Cerebellar cortex (tissue), 1 donor: ENCODE data around the gene LRIG2.
"Not testable (repeated sequence)": the region's sequence is repeated elsewhere in the genome, so short reads cannot be mapped to it uniquely, and the experiment has no call there.

Experiments used
- DNase-seq: peaks from one replicate; pipeline ENCODE4 v3.0.0-alpha.2; 2015; ENCODE audit warnings: low spot score

The LRIG2 gene

GRCh38 chr1:113072757-113073478 lies at the start of gene LRIG2:
TSS of gene LRIG2 (plus strand) at chr1:113073198. CDS start at chr1:113073407, 209 bp downstream.
- DNase-seq, result peak; percentile 99

GRCh38 chr1:113023316-113023715 lies 49.7 kb upstream of the LRIG2 start:
- DNase-seq, result not testable (repeated sequence)

- DNase-seq, result no peak
These were observed 46.0 kb upstream of the LRIG2 start for GRCh38 chr1:113027007-113027406.

GRCh38 chr1:113027449-113027848 lies 45.5 kb upstream of the LRIG2 start:
- DNase-seq, result no peak

GRCh38 chr1:113029822-113030221 lies 43.2 kb upstream of the LRIG2 start:
- DNase-seq, result no peak

- no peak for DNase-seq
These were observed 41.6 kb upstream of the LRIG2 start for GRCh38 chr1:113031171-113031933.

- no peak for DNase-seq
These were observed 37.9 kb upstream of the LRIG2 start for GRCh38 chr1:113035086-113035485.

GRCh38 chr1:113036639-113037321 lies 36.2 kb upstream of the LRIG2 start:
- DNase-seq, result no peak

- no peak for DNase-seq
These were observed 33.0 kb upstream of the LRIG2 start for GRCh38 chr1:113040041-113040440.

- DNase-seq, result no peak
These were observed 32.1 kb upstream of the LRIG2 start for GRCh38 chr1:113040718-113041412.

GRCh38 chr1:113041569-113042284 lies 31.3 kb upstream of the LRIG2 start:
- no peak for DNase-seq

- DNase-seq, result peak; percentile 83
These were observed 30.5 kb upstream of the LRIG2 start for GRCh38 chr1:113042285-113043143.

GRCh38 chr1:113043144-113043488 lies 29.9 kb upstream of the LRIG2 start:
- not testable (repeated sequence) for DNase-seq

GRCh38 chr1:113046569-113046968 lies 26.4 kb upstream of the LRIG2 start:
- no peak for DNase-seq

GRCh38 chr1:113048064-113048463 lies 24.9 kb upstream of the LRIG2 start:
- no peak for DNase-seq

GRCh38 chr1:113053344-113054126 lies 19.5 kb upstream of the LRIG2 start:
- DNase-seq, result no peak

GRCh38 chr1:113055570-113055969 lies 17.4 kb upstream of the LRIG2 start:
- DNase-seq, result no peak

GRCh38 chr1:113057006-113057405 lies 16.0 kb upstream of the LRIG2 start:
- DNase-seq, result no peak

GRCh38 chr1:113058941-113059706 lies 13.9 kb upstream of the LRIG2 start:
- no peak for DNase-seq
